GM04504 (cell line): Measurements from ENCODE around the gene UHRF2.
"Not testable (repeated sequence)": the region's sequence is repeated elsewhere in the genome, so short reads cannot be mapped to it uniquely, and the experiment has no call there.

Experiments used
- DNase-seq: peaks from one replicate; pipeline ENCODE4 v3.0.0-alpha.2; 2012; ENCODE audit warnings: low read depth

Gene UHRF2

DNA sequence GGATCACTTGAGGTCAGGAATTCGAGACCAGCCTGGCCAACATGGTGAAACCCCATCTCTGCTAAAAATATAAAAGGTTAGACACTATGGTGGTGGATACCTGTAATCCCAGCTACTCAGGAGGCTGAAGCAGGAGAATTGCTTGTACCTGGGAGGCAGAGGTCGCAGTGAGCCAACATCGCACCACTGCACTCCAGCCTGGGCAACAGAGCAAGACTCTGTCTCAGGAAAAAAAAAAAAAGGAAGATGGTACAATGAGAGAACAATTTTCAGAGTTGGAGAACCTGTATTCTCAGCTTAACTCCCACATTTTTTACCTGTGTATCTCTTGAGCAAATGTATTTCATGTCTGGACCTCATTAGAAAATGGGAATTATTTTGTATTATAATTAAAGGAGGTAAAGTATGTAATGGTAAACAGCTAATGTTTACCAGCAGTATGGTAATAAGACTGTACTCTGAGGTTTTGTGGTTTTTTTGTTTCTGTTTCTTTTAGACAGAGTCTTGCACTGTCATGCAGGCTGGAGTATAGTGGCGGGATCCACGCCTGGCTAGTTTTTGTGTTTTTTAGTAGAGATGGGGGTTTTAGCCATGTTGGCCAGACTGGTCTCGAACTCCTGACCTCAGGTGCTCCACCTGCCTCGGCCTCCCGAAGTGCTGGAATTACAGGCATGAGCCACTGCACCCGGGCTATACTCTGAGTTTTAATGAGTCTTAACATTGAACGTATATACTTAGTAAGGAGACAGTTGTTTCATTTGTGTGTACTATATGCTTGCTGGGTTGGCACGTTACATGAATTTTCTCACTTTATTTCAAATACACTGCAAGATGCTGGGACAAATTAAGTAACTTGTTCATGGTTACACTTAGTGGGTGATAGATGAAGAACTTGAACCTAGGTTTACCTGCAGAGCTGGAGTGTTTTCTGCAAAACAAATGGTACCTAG is 16.2 kb downstream of the UHRF2 start:
- no peak for DNase-seq

DNA sequence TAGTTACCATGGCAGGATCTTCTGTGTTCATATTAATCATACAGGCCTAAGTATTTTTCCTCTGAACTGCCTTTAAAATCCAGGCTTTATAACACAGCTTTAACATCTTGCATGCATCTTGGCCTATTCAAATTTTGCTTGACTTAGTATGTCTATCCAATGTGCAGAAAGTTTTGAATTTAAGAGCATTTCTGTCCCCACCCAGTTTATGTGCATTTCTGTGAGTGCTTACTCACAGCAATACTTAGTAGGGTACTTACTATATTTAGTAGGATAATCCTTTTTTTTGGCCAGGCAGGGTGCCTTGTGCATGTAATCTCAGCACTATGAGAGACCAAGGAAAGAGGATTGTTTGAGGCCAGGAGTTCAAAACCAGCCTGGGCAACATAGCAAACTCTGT is 18.0 kb downstream of the UHRF2 start:
- no peak for DNase-seq

DNA sequence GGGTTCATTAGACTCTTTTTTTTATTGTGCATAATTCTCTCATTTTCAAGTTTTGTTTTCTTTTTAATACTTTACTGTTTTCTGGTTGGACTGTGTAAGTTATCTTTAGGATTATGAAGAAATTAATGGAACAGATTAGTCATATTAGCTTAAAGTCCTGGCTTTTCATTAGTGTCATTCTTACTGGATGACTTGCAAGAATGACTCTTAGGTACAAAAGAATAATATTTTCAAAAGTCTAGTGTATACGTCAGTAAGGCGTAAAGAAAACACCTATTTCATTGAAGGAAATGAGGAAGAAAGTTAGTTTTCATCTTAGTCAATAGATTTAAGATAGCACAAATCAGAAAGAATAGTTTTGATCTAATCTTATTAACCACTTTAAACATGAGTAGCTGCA is 20.4 kb downstream of the UHRF2 start:
- no peak for DNase-seq

DNA sequence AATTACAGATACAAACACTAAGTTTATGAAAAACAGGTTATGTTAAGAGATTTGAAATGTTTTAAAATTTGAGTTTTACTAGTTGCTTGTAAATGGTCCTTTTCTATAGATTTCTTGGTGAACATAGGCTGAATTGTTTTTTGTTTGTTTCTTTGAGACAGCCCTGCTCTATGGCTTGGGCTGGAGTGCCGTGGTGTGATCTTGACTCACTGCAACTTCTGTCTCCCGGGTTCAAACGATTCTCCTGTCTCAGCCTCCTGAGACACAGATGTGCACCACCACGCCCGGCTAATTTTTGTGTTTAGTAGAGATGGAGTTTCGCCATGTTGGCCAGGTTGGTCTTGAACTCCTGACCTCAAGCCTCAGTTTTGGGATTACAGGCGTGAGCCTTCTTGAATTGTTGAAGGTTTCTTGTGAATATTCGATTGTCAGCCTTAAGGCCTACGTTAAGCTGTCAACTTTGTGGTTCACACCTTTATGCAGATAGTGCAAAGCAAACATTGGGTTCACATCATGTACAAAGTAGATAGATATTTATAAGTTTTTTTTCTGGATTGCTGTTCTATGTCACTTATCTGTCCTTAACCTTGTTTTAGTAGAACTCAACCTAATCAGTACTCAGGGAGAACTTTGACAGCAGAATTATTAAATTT is 26.2 kb downstream of the UHRF2 start:
- DNase-seq: no peak

DNA sequence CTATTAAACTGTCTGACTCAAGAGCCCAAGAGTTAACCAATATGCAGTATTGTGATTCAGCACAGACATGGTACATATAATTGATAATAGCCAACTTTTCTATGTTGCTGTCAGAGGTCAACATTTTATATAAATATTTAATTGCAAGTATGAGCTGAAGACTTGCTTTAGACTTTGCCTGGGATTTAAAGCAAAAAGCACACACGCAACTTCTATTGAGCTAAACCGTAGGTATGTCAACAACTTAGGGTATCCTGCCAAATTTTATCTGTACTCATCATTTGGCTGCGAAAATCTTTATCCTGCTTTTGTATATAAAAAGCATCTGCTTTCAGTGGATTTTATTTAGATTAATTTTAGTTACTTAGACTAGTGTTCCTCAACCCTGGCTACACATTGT is 27.4 kb downstream of the UHRF2 start:
- DNase-seq: no peak

DNA sequence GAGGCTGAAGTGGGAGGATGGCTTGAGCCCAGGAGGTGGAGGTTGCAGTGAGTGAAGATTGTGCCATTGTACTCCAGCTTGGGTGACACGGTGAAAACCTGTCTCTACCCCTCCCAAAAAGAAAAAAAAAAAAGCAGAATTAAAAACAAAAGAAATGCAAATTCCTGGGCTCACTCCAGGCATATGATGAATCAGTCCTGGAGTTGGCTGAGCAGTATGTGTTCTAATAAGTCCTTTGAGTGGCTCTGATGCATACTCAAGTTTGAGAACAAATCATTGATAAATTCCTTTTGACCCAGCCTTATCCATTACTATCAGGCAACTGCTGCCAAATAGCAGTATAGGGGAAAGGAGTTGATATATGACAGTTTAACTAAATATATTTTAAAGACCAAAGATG is 28.3 kb downstream of the UHRF2 start:
- DNase-seq: no peak

DNA sequence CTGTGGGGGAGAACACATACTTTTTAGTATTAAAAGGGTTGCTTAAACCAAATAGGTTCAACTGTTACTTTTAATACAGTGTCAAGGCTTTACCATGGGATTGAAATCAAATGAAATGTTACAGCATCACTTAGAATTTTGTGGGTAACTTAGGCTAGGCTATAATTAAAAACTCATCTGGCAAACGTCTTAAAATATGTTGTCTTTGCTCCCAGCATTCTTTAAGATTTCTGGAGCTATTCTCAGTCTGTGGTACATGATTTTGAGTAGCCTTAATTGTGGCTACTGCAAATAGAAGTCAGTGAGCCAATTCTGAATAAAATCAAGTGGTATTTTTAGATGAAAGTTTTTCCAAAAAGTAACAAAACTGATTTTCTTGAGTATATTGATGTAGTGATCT is 30.7 kb downstream of the UHRF2 start:
- DNase-seq: no peak

DNA sequence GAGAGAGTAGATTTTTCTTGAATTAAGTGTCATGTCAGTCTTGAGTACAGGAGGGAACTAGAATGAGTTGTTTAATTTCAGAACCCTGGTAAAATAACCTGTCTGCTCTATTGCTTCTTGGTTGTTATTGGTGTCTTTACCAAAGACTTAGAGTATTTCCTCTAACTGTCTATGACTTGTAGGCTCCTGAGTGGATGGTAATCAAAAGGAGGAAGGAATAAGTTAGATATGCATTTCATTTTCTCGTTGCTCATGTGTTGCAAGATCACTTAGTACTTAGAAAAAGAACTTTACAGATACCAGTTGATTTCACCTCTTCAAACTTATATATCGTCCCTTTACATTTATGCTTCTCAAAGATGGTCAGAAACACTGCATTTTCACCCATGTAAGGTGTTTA is 31.1 kb downstream of the UHRF2 start:
- DNase-seq: no peak

DNA sequence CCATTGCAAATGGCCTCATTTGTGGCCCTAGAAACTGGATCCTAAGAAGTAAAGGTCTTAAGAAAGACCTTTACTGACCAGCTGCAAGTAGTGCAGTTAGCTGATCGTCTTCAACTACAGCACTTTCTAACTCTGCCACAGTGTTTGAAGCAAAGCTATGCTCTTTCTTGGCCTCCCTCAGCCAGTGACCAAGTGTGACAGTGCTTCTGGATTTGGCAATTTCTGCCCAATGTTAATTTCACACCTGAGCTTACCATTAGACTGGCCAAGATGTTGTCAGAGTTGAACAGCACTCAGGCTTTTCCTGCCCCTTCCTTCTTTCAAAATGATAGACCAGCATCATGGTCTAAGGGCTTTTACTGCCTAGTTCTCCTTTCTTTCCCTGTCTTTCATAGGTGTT is 36.1 kb downstream of the UHRF2 start:
- DNase-seq: no peak

DNA sequence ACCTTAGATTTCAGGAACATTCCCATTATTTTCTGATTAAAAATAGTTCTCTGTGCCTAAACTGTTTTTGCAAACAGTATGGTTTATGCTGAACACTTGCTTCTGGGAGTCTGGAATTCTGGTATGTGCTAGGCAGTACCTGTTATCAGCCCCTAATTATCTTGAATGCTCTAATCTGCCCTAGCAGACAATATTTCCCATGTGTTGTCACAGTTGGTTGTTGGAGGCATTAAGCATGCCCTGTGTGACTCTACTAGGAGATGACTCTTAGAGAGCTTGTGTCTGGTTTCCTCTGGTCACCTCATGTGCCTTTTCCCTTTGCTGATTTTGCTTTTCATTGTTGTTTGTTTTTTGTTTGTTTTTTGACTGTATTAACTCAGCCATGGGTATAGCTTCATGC is 36.6 kb downstream of the UHRF2 start:
- no peak for DNase-seq

DNA sequence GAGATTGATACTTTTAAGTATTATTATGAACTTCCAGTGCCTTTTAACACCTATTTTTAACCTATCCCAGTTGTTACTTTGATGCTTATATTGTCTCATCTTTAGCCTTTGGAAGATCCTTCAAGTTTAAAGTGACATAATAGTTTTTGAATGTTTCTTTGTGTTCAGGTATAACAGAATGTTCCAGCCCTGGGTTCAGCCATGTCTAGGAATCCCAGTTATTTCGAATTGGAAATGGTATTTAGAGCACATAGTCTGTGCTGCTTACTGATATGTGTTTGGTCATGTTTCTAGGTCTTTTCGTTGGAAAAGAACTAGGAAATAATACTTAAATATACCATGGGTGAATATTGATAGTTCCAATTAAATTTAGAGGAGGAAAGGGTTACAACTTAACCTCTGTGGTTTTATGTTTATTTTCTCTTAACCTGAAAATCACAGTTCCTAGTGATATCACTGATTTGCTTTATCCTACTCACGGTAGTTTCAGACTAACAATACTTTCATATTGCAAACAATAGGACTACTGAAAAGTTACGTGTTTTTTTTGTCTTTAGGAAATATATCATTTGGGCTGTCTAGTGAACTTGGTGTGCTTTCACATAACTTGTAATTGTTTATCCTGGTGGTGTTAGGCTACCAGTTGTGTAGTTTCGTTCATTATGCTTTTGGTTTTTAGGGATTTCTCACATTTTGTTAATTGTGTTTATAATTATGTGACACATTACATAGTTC is 37.8 kb downstream of the UHRF2 start:
- DNase-seq: no peak

DNA sequence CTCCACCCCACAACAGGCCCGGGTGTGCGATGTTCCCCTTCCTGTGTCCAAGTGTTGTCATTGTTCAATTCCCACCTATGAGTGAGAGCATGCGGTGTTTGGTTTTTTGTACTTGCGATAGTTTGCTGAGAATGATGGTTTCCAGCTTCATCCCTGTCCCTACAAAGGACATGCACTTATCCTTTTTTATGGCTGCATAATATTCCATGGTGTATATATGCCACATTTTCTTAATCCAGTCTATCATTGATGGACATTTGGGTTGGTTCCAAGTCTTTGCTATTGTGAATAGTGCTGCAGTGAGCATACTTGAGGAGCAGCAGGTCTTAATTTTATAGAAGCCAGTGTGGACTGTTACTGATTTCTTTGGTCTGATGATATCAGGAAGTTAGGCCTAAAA is 42.3 kb downstream of the UHRF2 start:
- DNase-seq: not testable (repeated sequence)

DNA sequence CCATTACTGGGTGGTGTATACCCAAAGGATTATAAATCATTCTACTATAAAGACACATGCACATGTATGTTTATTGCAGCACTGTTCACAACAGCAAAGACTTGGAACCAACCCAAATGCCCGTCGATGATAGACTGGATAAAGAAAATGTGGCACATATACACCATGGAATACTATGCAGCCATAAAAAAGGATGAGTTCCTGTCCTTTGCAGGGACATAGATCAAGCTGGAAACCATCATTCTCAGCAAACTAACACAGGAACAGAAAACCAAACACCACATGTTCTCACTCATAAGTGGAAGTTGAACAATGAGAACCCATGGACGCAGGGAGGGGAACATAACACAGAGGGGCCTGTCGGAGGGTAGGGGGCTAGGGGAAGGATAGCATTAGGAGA is 45.7 kb downstream of the UHRF2 start:
- not testable (repeated sequence) for DNase-seq

DNA sequence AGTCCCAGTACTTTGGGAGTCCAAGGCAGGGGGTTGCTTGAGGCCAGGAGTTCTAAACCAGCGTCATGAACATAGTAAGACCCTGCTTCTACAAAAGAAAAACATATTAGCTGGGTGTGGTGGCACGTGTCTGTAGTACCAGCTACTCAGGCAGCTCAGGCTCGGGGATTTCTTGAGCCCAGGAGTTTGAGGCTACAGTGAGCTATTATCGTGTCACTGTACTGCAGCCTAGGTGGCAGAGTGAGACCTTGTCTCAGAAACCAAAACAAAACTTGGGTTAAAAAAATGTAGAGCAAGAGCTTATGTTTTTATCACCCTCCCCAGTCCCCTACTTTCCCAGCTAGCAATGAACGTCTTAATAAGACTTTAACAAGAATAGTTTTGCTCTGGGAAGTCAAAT is 46.7 kb downstream of the UHRF2 start:
- DNase-seq: no peak

DNA sequence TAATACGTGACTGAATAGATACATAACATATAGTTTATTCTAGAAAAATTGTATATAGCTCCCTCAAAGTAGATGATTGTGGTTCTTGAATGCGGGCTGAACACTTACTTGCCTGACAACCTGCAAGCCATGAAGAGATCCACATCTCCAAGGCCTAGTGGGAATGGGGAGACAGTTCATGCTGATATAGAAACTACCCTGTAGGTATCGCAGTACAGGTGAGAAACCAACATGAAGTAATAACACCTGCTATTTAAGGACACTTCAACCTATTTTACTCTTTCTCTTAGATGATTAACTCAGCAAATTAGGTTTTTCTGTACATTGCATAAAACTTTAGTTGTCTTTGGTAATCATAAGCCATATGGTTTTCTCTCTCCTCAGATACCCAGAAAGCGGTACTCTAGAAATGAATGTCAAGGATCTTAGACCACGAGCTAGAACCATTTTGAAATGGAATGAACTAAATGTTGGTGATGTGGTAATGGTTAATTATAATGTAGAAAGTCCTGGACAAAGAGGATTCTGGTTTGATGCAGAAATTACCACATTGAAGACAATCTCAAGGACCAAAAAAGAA is 47.3 kb downstream of the UHRF2 start:
- DNase-seq: no peak

DNA sequence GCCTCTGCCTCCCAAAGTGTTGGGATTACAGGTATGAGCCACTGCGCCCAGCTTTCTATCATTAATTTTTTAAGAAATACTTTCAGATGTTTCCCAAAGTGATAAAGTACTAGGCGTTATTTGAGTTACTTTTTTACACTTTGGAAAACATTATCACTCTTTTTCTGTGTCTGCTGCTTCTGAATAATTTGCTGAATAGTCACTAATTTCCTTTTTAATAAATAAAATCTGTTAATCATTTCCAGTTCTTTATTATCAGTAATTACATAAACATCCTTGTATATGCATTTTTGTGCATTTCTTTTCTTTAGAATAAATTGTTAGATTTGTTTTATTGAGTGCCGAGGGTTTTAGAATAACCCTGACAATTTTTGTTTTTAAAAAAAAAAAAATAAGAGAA is 48.6 kb downstream of the UHRF2 start:
- no peak for DNase-seq

DNA sequence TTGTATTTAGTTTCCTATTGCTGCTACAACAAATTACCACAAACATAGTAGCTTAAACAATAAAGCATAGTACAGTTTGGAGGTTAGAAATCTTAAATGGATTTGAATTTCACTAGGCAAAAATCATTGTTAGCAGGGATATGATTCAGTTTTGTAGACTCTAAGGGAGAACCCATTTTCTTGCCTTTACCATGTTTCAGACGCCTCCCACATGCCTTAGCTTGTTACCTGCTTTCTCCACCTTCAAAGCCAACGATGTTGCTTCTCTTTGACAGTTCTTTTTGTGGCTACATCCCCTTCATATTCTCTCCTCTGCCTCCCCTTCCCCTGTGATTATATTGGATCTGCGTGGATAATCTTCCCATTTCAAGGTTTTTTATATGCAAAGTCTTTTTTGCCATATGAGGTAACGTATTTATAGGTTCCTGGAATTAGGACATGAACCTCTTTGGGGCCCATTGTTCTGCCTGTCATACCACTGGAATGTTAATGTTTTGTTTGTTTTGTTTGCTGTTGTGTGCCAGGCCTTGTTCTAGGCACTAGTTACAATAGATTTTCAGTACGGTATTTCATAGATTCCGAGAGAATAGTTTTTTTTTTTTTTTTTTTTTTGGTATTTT is 54.1 kb downstream of the UHRF2 start:
- DNase-seq: no peak

DNA sequence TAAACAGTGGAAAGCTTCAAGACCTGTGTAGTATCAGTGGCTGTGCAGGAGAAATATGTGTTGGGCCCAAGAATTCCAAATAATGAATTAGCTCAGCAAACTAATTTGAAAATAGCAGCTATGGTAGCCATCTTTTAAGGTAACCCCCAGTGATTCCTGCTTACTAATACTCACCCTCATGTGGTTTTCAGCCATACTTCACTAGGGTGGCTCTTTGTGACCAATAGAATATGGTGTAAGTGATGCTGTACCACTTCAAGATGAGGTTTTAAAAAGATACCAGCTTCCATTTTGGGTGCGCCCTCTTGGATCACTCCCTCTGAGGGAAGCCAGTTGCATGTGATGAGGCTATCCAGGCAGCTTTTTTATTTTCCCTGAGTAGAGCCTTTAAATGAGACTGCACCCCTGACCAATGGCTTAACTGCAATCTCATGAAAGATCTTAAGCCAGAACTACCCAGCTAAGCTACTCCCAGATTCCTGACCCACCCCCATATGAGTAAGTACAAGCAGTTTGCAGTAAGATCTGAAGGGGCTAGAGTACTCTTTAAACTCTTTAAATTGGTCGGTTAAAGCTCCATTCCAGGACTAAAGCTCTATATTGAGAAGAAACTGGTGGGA is 58.3 kb downstream of the UHRF2 start:
- DNase-seq: no peak

DNA sequence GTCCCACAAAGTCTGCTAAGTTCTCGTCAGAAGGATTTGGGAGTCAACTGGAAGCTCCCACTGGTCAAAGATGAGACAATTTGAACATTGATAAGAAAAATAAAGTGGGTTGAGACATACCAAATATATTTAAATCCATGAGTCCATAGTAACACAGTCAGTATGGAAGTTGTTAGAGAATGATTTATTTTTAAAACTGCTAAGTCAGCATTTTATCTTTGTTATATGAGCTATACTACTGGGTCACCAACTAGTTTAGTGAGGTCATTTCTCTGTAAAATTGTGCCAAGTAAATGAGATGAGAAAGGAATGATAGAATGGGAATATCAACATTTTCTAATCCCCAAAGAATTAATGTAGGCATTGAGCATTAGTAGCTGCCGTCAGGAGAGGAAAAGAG is 60.2 kb downstream of the UHRF2 start:
- DNase-seq: no peak

DNA sequence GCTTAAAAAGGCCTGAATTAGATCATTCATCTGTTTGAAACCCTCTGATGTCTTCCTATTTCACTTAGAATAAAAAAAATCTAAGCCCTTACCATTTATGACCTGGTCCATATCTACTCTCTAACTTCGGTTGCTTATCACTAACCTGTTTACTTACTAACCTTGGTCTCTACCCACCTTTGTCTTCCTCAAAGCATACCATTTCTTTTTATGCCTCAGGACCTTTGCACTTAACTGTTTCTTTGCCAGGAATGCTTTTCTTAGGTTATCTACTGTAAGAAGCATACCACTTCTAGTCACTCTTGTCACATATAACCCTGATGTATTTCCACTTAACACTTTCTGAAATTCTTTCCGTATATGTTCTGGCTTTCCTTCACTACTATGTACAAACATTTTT is 67.0 kb downstream of the UHRF2 start:
- DNase-seq: no peak

DNA sequence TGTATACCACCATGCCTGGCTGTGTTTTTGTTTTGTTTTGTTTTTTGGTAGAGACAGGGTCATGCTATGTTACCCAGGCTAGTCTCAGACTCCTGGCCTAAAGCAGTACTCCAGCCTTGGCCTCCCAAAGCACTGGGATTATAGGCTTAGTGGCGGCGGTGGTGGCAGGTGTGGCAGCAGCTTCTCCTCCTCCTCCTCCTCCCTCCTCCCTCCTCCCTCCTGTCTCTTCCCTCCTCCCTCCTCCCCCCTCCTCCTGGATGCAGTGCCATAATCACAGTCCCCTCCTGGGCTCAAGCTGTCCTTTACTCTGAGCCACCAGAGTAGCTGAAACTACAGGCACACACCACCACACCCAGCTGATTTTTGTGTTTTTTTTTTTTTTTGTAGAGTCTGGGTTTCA is 71.2 kb downstream of the UHRF2 start:
- DNase-seq: no peak

DNA sequence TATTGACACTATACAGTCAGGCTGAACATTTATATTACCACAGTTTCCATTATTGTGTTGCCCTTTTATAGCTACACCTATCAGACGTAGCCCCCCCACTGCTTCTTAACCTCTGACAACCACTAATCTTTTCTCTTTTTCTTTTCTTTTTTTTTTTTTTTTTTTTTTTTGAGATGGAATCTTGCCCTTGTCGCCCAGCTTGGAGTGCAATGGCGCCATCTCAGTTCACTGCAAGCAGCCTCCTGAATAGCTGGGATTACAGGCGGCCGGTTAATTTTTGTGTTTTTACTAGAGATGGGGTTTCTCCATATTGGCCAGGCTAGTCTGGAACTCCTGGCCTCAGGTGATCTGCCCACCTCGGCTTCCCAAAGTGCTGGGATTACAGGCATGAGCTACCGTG is 75.4 kb downstream of the UHRF2 start:
- no peak for DNase-seq
